Loucy (cell line): ENCODE measurements around the gene ZNF470.

Source experiments
- CTCF ChIP-seq: fragments of 200-600 bp; sonication (generic); conservative IDR thresholded peaks from 2 replicates; pipeline ENCODE4 v1.5.1; 2014; ENCODE audit warnings: mild to moderate bottlenecking, antibody characterized with exemption, low read length
- EZH2phosphoT487 ChIP-seq: fragments of 200-600 bp; IDR thresholded peaks from 2 replicates; pipeline ENCODE4 v1.6.1; 2018; ENCODE audit warnings: antibody characterized with exemption, mild to moderate bottlenecking, moderate library complexity, borderline replicate concordance

- no peak for TF ChIP-seq CTCF
- TF ChIP-seq EZH2phosphoT487: no peak
Measured at GRCh38 chr19:56572589-56572988, 5.3 kb downstream of the ZNF470 start.
